Posterior vena cava (tissue), 2 donors: ENCODE data around the gene SRRM3. TPM values are rescaled to one million over a fixed set of nuclear protein-coding genes. Genes with fewer than 3 reads are reported as not detected.

Experiments
- total RNA-seq, 2 donors: library from RNA; stranded (reverse); fragmentation: NEBNext Ultra II Directional; extraction: Animal tissue kit (Norgen Biotek cat#: 25700); gene quantifications; one replicate each; pipeline ENCODE4 v1.2.1, GENCODE V29; 2021
- donor health status: DM: yes; HTN: yes; CAD: no.
- donor health status: DM: yes; HTN: yes; CAD: no.

Gene SRRM3
- total RNA-seq, 2 donors from 2014 or later = 5.2 to 5.3 TPM

Other genes starting within 250 kb of the SRRM3 start
- 10 to 100 TPM; 54.2 to 55.3 TPM for gene TMEM120A, start 207.3 kb upstream of the SRRM3 start, total RNA-seq
- 10 to 100 TPM in 1 of 2 donors, 1 to 10 TPM in 1; 4.8 to 22.6 TPM for gene STYXL1, start 153.9 kb upstream of the SRRM3 start, total RNA-seq
- 10 to 100 TPM; 94.5 to 94.9 TPM for gene MDH2, start 153.8 kb upstream of the SRRM3 start, total RNA-seq
- 1,000 to 10,000 TPM; 2,473 to 2,747 TPM for gene HSPB1, start 100.8 kb downstream of the SRRM3 start, total RNA-seq
- 100 to 1,000 TPM; 114 to 134 TPM for gene YWHAG, start 157.1 kb downstream of the SRRM3 start, total RNA-seq
- under 1 TPM; 0.32 to 0.38 TPM for gene SSC4D, start 207.8 kb downstream of the SRRM3 start, total RNA-seq
- gene ZP3, start 223.1 kb downstream of the SRRM3 start, total RNA-seq = 10 to 100 TPM in 1 of 2 donors, under 1 TPM in 1; 0.43 to 21.5 TPM